HepG2 (cell line): Measurements from ENCODE around the gene CTNNBIP1. TPM values are rescaled to one million over a fixed set of nuclear protein-coding genes. Genes with fewer than 3 reads are reported as not detected.

ENCODE experiments used
- IKZF5 ChIP-seq: IDR thresholded peaks from 2 replicates; pipeline ENCODE4 v1.6.1; 2018; ENCODE audit warnings: missing genetic modification reagents, mild to moderate bottlenecking, missing compliant biosample characterization
- JUN ChIP-seq: sonication (generic); formaldehyde crosslinking; IDR thresholded peaks from 2 replicates; pipeline ENCODE4 v1.4.0; 2020; ENCODE audit warnings: mild to moderate bottlenecking, missing genetic modification reagents
- MYC ChIP-seq: sonication (generic); formaldehyde crosslinking; IDR thresholded peaks from 2 replicates; pipeline ENCODE4 v1.9.0; 2021; ENCODE audit warnings: missing genetic modification reagents, borderline replicate concordance
- RBFOX2 ChIP-seq: fragments of 200-400 bp; formaldehyde crosslinking; IDR thresholded peaks from 2 replicates; pipeline ENCODE4 v1.6.1; 2017; ENCODE audit warnings: low read depth, mild to moderate bottlenecking, low read length
- ZHX2 ChIP-seq, 2 experiments: sonication (generic) in 1 of 2; formaldehyde crosslinking in 1 of 2; IDR thresholded peaks; 2 replicates each; pipeline versions ENCODE4 v1.6.1 to v1.9.0; 2014 to 2022; ENCODE audit warnings: antibody characterized with exemption in 1 of 2, borderline replicate concordance in 1 of 2, inconsistent platforms in 1 of 2, low read depth in 1 of 2, missing genetic modification reagents in 1 of 2
- ZMYM3 ChIP-seq: sonication (generic); formaldehyde crosslinking; IDR thresholded peaks from 2 replicates; pipeline ENCODE4 v1.5.1; 2020; ENCODE audit warnings: mild to moderate bottlenecking, missing genetic modification reagents
- ZNF136 ChIP-seq: sonication (generic); formaldehyde crosslinking; IDR thresholded peaks from 2 replicates; pipeline ENCODE4 v1.8.1; 2022; ENCODE audit warnings: low read depth, mild to moderate bottlenecking, moderate library complexity, missing genetic modification reagents
- ZNF224 ChIP-seq: sonication (generic); formaldehyde crosslinking; IDR thresholded peaks from 2 replicates; pipeline ENCODE4 v1.5.0; 2020; ENCODE audit warnings: mild to moderate bottlenecking, missing genetic modification reagents
- ZNF24 ChIP-seq: fragments of 450-650 bp; IDR thresholded peaks from 2 replicates; pipeline ENCODE4 v1.6.1; 2017; ENCODE audit warnings: antibody characterized with exemption, mild to moderate bottlenecking
- ZNF275 ChIP-seq: sonication (generic); formaldehyde crosslinking; IDR thresholded peaks from 2 replicates; pipeline ENCODE4 v1.8.0; 2022; ENCODE audit warnings: missing genetic modification reagents, mild to moderate bottlenecking, inconsistent platforms, borderline replicate concordance
- ZNF280B ChIP-seq: sonication (generic); formaldehyde crosslinking; IDR thresholded peaks from 2 replicates; pipeline ENCODE4 v1.5.0; 2020; ENCODE audit warnings: missing genetic modification reagents, mild to moderate bottlenecking, borderline replicate concordance
- ZNF354B ChIP-seq: sonication (generic); formaldehyde crosslinking; IDR thresholded peaks from 2 replicates; pipeline ENCODE4 v1.8.0; 2022; ENCODE audit warnings: mild to moderate bottlenecking, missing genetic modification reagents
- ZNF850 ChIP-seq: sonication (generic); formaldehyde crosslinking; conservative IDR thresholded peaks from 2 replicates; pipeline ENCODE4 v1.9.0; 2021; ENCODE audit warnings: mild to moderate bottlenecking, missing genetic modification reagents
- polyA plus RNA-seq, 8 experiments: library from polyadenylated mRNA; depleted of rRNA in 3 of 8; stranded (reverse) in 7 of 8; unstranded in 1 of 8; fragments of >200 nt; fragmentation: Illumina TruSeq in 4 of 8; extraction: Trizol in 4 of 8; gene quantifications; 2 replicates each; pipeline versions ENCODE4 v1.2.1 to v1.2.3, GENCODE V29; 2011 to 2016; ENCODE audit warnings: low read depth in 4 of 8, missing spikeins in 1 of 8, mixed read lengths in 1 of 8; ENCODE audit not compliant: insufficient read depth in 1 of 8
- total RNA-seq, 5 experiments: library from RNA; depleted of rRNA; stranded (reverse); fragments of >200 nt; fragmentation: Illumina TruSeq; extraction: Trizol; gene quantifications; 2 replicates each; pipeline ENCODE4 v1.2.3, GENCODE V29; 2016; ENCODE audit warnings: low read depth in 1 of 5

Gene CTNNBIP1
- total and polyA plus RNA-seq, 2 of the 13 experiments (the other 11 are each of a cell fraction or from before 2014, with no cell fraction given) = 71.7 to 83.0 TPM

GRCh38 chr1:9942939-9943788, 33.1 kb upstream of the CTNNBIP1 start, which contains the start of the genes LZIC and NMNAT1 (continued):
- TF ChIP-seq ZHX2 (IDR thresholded peaks at IDR 0.05; ENCODE audit: low read depth) = peak; percentile 77
- TF ChIP-seq ZHX2 (CRISPR knock-in tag; IDR thresholded peaks at IDR 0.05; ENCODE audit: borderline replicate concordance) = peak; percentile 42; the same call in 1 of the 2 replicates
- TF ChIP-seq ZMYM3 (CRISPR knock-in tag) = peak; percentile 86
- no peak for TF ChIP-seq ZNF136 (CRISPR knock-in tag)
- TF ChIP-seq ZNF280B = peak; percentile 66; the same call in 1 of the 2 replicates
- peak; percentile 54; the same call in 1 of the 2 replicates for TF ChIP-seq JUN
- TF ChIP-seq ZNF354B (CRISPR knock-in tag) = no peak
- 0 out of 2 replicates have a peak, but pooled peaks have one; percentile 26 for TF ChIP-seq ZNF850 (CRISPR knock-in tag)
- peak; percentile 85 for TF ChIP-seq IKZF5 (CRISPR knock-in tag)
- TF ChIP-seq RBFOX2 = peak; percentile 88
- peak; percentile 75; the same call in 1 of the 2 replicates for TF ChIP-seq ZNF24
- TF ChIP-seq ZNF224 = no peak; the same call in 1 of the 2 replicates
- peak; percentile 85; the same call in 1 of the 2 replicates for TF ChIP-seq ZNF275 (CRISPR knock-in tag)
- TF ChIP-seq MYC (CRISPR knock-in tag) = peak; percentile 84; the same call in 1 of the 2 replicates
